Measurements from ENCODE around the gene CDIP1.

- no peak for TF ChIP-seq FOXK2 (IDR thresholded peaks at IDR 0.05)
- TF ChIP-seq, protein P1, sequence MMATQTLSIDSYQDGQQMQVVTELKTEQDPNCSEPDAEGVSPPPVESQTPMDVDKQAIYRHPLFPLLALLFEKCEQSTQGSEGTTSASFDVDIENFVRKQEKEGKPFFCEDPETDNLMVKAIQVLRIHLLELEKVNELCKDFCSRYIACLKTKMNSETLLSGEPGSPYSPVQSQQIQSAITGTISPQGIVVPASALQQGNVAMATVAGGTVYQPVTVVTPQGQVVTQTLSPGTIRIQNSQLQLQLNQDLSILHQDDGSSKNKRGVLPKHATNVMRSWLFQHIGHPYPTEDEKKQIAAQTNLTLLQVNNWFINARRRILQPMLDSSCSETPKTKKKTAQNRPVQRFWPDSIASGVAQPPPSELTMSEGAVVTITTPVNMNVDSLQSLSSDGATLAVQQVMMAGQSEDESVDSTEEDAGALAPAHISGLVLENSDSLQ (IDR thresholded peaks at IDR 0.05): no peak
- no peak for TF ChIP-seq ELF4 (IDR thresholded peaks at IDR 0.05)
- no peak for TF ChIP-seq BHLHE40 (IDR thresholded peaks at IDR 0.05; ENCODE audit: borderline replicate concordance)
- no peak for TF ChIP-seq NFRKB (IDR thresholded peaks at IDR 0.05)
- TF ChIP-seq LEF1 (IDR thresholded peaks at IDR 0.05; ENCODE audit: borderline replicate concordance): no peak
- no peak for TF ChIP-seq FOXM1 (IDR thresholded peaks at IDR 0.05; ENCODE audit: borderline replicate concordance)
- no peak for TF ChIP-seq SP1 (IDR thresholded peaks at IDR 0.05)
- TF ChIP-seq TARDBP (IDR thresholded peaks at IDR 0.05): no peak
- TF ChIP-seq L3MBTL2 (conservative IDR thresholded peaks at IDR 0.05): no peak
- no peak for TF ChIP-seq ZNF384 (IDR thresholded peaks at IDR 0.05)
- no peak for TF ChIP-seq SUZ12 (IDR thresholded peaks at IDR 0.05)
- TF ChIP-seq FOXA1 (IDR thresholded peaks at IDR 0.05): no peak
Observed at GRCh38 chr16:4574919-4575705, 36.5 kb upstream of the CDIP1 start.
